GM12878 (cell line): Measurements from ENCODE around the gene HTR7.

Source experiments
- BCL11A ChIP-seq: IDR thresholded peaks from 2 replicates; pipeline ENCODE4 v1.6.1; 2011; ENCODE audit warnings: low read depth, low read length
- CHD2 ChIP-seq: IDR thresholded peaks from 2 replicates; pipeline ENCODE4 v1.6.1; 2011; ENCODE audit warnings: low read depth, low read length, improper control_type of control experiment, borderline replicate concordance
- CREB1 ChIP-seq: IDR thresholded peaks from 2 replicates; pipeline ENCODE4 v1.6.1; 2012; ENCODE audit warnings: low read depth, mild to moderate bottlenecking, inconsistent platforms
- DPF2 ChIP-seq: fragments of 450-650 bp; IDR thresholded peaks from 2 replicates; pipeline ENCODE4 v1.6.1; 2017; ENCODE audit warnings: mild to moderate bottlenecking
- POLR2A ChIP-seq: IDR thresholded peaks from 2 replicates; pipeline ENCODE4 v1.6.1; 2011; ENCODE audit warnings: low read depth, mild to moderate bottlenecking, low read length
- POLR2AphosphoS5 ChIP-seq: IDR thresholded peaks from 2 replicates; pipeline ENCODE4 v1.6.1; 2011; ENCODE audit warnings: mild to moderate bottlenecking, low read length, inconsistent platforms
- RAD21 ChIP-seq: IDR thresholded peaks from 2 replicates; pipeline ENCODE4 v1.6.1; 2011; ENCODE audit warnings: mild to moderate bottlenecking, low read depth, low read length, moderate library complexity; ENCODE audit not compliant: insufficient read depth
- SMC3 ChIP-seq: IDR thresholded peaks from 2 replicates; pipeline ENCODE4 v1.6.1; 2011; ENCODE audit warnings: low read length, improper control_type of control experiment, borderline replicate concordance
- ZNF384 ChIP-seq: IDR thresholded peaks from 2 replicates; pipeline ENCODE4 v1.6.1; 2012; ENCODE audit warnings: low read depth, mild to moderate bottlenecking, low read length, improper control_type of control experiment, borderline replicate concordance
- ZSCAN29 ChIP-seq: fragments of 450-650 bp; IDR thresholded peaks from 2 replicates; pipeline ENCODE4 v1.6.1; 2017; ENCODE audit warnings: mild to moderate bottlenecking, moderate library complexity
- TF ChIP-seq, protein P1 (sequence below), 3 experiments: IDR thresholded peaks in 2 of 3; conservative IDR thresholded peaks in 1 of 3; 2 replicates each; pipeline ENCODE4 v1.5.1; 2011; ENCODE audit warnings: low read depth in 3 of 3, low read length in 3 of 3, mild to moderate bottlenecking in 3 of 3, control low read depth in 2 of 3, moderate library complexity in 2 of 3, inconsistent platforms in 1 of 3, mixed read lengths in 1 of 3; ENCODE audit not compliant: control insufficient read depth in 2 of 3, insufficient read depth in 1 of 3; ENCODE audit errors: extremely low read depth in 1 of 3
- TF ChIP-seq, protein P2 (sequence below): IDR thresholded peaks from 2 replicates; pipeline ENCODE4 v1.6.1; 2012; ENCODE audit warnings: mild to moderate bottlenecking, low read depth, low read length

DNA sequence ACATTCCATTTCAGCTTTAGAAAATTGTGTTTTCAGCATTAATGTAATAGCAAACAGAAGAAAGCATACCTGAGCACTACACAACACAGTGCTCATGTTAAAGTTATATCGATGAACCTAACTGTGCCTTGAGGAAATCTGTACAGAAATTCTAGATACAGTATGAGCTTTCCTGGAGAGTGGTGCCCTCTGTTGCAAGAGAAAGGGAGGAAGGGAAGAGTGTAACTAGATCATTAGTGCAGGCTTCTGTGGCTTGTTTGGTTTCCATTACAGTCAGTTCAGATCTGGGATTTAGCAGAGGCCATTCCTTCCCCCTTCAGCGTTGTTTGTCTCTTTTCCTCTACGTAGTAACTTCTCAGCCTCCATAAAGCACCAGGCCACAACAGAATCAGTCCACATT is 139.7 kb downstream of the HTR7 start:
- TF ChIP-seq, protein P1, sequence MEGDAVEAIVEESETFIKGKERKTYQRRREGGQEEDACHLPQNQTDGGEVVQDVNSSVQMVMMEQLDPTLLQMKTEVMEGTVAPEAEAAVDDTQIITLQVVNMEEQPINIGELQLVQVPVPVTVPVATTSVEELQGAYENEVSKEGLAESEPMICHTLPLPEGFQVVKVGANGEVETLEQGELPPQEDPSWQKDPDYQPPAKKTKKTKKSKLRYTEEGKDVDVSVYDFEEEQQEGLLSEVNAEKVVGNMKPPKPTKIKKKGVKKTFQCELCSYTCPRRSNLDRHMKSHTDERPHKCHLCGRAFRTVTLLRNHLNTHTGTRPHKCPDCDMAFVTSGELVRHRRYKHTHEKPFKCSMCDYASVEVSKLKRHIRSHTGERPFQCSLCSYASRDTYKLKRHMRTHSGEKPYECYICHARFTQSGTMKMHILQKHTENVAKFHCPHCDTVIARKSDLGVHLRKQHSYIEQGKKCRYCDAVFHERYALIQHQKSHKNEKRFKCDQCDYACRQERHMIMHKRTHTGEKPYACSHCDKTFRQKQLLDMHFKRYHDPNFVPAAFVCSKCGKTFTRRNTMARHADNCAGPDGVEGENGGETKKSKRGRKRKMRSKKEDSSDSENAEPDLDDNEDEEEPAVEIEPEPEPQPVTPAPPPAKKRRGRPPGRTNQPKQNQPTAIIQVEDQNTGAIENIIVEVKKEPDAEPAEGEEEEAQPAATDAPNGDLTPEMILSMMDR (IDR thresholded peaks at IDR 0.05 in 2 of 3, conservative IDR thresholded peaks at IDR 0.05 in 1 of 3; ENCODE audit: control insufficient read depth in 2 of 3, extremely low read depth in 1 of 3, insufficient read depth in 1 of 3, low read depth in 3 of 3, low read length in 3 of 3): no peak
- TF ChIP-seq, protein P2, sequence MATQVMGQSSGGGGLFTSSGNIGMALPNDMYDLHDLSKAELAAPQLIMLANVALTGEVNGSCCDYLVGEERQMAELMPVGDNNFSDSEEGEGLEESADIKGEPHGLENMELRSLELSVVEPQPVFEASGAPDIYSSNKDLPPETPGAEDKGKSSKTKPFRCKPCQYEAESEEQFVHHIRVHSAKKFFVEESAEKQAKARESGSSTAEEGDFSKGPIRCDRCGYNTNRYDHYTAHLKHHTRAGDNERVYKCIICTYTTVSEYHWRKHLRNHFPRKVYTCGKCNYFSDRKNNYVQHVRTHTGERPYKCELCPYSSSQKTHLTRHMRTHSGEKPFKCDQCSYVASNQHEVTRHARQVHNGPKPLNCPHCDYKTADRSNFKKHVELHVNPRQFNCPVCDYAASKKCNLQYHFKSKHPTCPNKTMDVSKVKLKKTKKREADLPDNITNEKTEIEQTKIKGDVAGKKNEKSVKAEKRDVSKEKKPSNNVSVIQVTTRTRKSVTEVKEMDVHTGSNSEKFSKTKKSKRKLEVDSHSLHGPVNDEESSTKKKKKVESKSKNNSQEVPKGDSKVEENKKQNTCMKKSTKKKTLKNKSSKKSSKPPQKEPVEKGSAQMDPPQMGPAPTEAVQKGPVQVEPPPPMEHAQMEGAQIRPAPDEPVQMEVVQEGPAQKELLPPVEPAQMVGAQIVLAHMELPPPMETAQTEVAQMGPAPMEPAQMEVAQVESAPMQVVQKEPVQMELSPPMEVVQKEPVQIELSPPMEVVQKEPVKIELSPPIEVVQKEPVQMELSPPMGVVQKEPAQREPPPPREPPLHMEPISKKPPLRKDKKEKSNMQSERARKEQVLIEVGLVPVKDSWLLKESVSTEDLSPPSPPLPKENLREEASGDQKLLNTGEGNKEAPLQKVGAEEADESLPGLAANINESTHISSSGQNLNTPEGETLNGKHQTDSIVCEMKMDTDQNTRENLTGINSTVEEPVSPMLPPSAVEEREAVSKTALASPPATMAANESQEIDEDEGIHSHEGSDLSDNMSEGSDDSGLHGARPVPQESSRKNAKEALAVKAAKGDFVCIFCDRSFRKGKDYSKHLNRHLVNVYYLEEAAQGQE: no peak
- TF ChIP-seq DPF2 (no peak), POLR2AphosphoS5 (no peak), ZSCAN29 (no peak), CHD2 (no peak), RAD21 (no peak), BCL11A (no peak), SMC3 (no peak), POLR2A (no peak), ZNF384 (no peak), CREB1 (no peak)
